GM12874 (cell line): ENCODE measurements around the gene MORN1.

Source experiments
- CTCF ChIP-seq: IDR thresholded peaks from 2 replicates; pipeline ENCODE4 v1.5.1; 2011; ENCODE audit warnings: low read depth, mild to moderate bottlenecking, control low read depth, low read length, moderate library complexity; ENCODE audit not compliant: insufficient read depth

Gene MORN1

GRCh38 chr1:2314803-2315673 is 76.3 kb downstream of the MORN1 start:
- peak; percentile 86 for TF ChIP-seq CTCF

- no peak for TF ChIP-seq CTCF
These were observed 77.0 kb downstream of the MORN1 start for GRCh38 chr1:2314273-2314802.

GRCh38 chr1:2313651-2314261 is 77.6 kb downstream of the MORN1 start:
- no peak for TF ChIP-seq CTCF

GRCh38 chr1:2312515-2313301 is 78.6 kb downstream of the MORN1 start:
- no peak for TF ChIP-seq CTCF

GRCh38 chr1:2312160-2312514 is 79.2 kb downstream of the MORN1 start:
- no peak for TF ChIP-seq CTCF

GRCh38 chr1:2311184-2312032 is 79.9 kb downstream of the MORN1 start:
- peak; percentile 50 for TF ChIP-seq CTCF
